ENCODE measurements around the gene NTM.

NTM gene

GRCh38 chr11:132185726-132186592 is 815.5 kb downstream of the NTM start:
- H3K9me3 ChIP-seq (ENCODE audit: severe bottlenecking), result no peaks in the 10 kb centered on the region
- no peak overlapping the region for H3K27ac ChIP-seq
- DNase-seq, result no peak
- no peaks in the 10 kb centered on the region for H3K36me3 ChIP-seq
- H3K27me3 ChIP-seq (ENCODE audit: insufficient read depth, low read depth, severe bottlenecking), result no peaks in the 10 kb centered on the region
- no peak for TF ChIP-seq CTCF (IDR thresholded peaks at IDR 0.05; ENCODE audit: low read depth, low read length)
- H3K4me3 ChIP-seq (ENCODE audit: low read depth, low read length), result no peak overlapping the region

- H3K36me3 ChIP-seq, result no peaks in the 10 kb centered on the region
- peaks cover 2% of the 10 kb centered on the region for H3K9me3 ChIP-seq (ENCODE audit: severe bottlenecking)
- H3K27me3 ChIP-seq (ENCODE audit: insufficient read depth, low read depth, severe bottlenecking), result no peaks in the 10 kb centered on the region
- peak; percentile 47; the same call in 1 of the 2 replicates for TF ChIP-seq CTCF (IDR thresholded peaks at IDR 0.05; ENCODE audit: low read depth, low read length)
- H3K4me3 ChIP-seq (ENCODE audit: low read depth, low read length), result no peak overlapping the region
- DNase-seq, result peak; percentile 15
- no peak overlapping the region for H3K27ac ChIP-seq
These were observed 816.3 kb downstream of the NTM start for GRCh38 chr11:132186699-132187098.

- no peak for DNase-seq
- TF ChIP-seq CTCF (IDR thresholded peaks at IDR 0.05; ENCODE audit: low read depth, low read length), result no peak
- Histone ChIP-seq H3K27ac (no peak overlapping the region), H3K36me3 (no peaks in the 10 kb centered on the region), H3K9me3 (ENCODE audit: severe bottlenecking) (peaks cover 2% of the 10 kb centered on the region), H3K4me3 (ENCODE audit: low read depth, low read length) (no peak overlapping the region), H3K27me3 (ENCODE audit: insufficient read depth, low read depth, severe bottlenecking) (no peaks in the 10 kb centered on the region)
These were observed 817.0 kb downstream of the NTM start for GRCh38 chr11:132187386-132187785.

- TF ChIP-seq CTCF (IDR thresholded peaks at IDR 0.05; ENCODE audit: low read depth, low read length), result no peak
- Histone ChIP-seq H3K9me3 (ENCODE audit: severe bottlenecking) (peaks cover 2% of the 10 kb centered on the region), H3K27me3 (ENCODE audit: insufficient read depth, low read depth, severe bottlenecking) (no peaks in the 10 kb centered on the region), H3K4me3 (ENCODE audit: low read depth, low read length) (no peak overlapping the region), H3K27ac (no peak overlapping the region), H3K36me3 (no peaks in the 10 kb centered on the region)
- no peak for DNase-seq
These were observed 817.4 kb downstream of the NTM start for GRCh38 chr11:132187814-132188213.

- Histone ChIP-seq H3K27ac (no peak overlapping the region), H3K36me3 (no peaks in the 10 kb centered on the region), H3K4me3 (ENCODE audit: low read depth, low read length) (no peak overlapping the region), H3K27me3 (ENCODE audit: insufficient read depth, low read depth, severe bottlenecking) (no peaks in the 10 kb centered on the region), H3K9me3 (ENCODE audit: severe bottlenecking) (no peaks in the 10 kb centered on the region)
- no peak for TF ChIP-seq CTCF (IDR thresholded peaks at IDR 0.05; ENCODE audit: low read depth, low read length)
- DNase-seq, result no peak
These were observed 826.5 kb downstream of the NTM start for GRCh38 chr11:132196928-132197327.

All from WERI-Rb-1 (cell line).